ENCODE measurements around the gene COL5A1.

DNA sequence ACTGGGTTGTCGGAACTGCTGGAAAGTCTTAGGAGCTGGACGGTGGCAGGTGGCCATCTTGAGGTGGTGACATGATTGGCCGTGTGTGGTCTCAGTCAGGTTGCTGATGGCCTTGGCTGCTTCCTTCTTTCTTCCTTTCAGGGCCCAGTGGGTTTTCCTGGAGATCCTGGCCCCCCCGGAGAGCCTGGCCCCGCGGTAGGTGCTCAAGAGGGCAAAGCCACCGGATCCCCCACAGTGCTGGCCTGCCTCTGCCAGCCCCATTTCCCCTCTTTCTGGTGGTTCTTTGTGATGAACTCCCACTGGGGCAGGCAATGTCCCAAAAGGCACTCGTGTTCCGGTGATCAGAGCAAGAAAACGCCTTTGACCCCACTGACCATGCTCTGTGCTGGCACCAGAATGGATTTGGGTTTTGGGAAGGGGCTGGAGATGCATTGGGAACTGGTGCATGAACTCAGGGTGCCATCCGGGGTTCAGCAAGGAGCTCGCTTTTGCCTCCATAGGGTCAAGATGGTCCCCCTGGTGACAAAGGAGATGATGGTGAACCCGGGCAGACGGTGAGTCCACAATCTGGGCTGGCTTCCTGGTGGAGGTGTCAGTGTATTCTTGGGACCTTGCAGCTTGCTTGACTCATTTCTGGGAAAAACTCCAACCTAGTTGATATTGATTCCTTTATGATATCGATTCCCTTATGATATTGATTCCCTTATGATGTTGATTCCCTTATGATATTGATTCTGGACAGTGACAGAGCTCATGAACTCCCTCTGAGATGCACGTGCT lies 174.0 kb downstream of the COL5A1 start:
- TF ChIP-seq, protein P1, sequence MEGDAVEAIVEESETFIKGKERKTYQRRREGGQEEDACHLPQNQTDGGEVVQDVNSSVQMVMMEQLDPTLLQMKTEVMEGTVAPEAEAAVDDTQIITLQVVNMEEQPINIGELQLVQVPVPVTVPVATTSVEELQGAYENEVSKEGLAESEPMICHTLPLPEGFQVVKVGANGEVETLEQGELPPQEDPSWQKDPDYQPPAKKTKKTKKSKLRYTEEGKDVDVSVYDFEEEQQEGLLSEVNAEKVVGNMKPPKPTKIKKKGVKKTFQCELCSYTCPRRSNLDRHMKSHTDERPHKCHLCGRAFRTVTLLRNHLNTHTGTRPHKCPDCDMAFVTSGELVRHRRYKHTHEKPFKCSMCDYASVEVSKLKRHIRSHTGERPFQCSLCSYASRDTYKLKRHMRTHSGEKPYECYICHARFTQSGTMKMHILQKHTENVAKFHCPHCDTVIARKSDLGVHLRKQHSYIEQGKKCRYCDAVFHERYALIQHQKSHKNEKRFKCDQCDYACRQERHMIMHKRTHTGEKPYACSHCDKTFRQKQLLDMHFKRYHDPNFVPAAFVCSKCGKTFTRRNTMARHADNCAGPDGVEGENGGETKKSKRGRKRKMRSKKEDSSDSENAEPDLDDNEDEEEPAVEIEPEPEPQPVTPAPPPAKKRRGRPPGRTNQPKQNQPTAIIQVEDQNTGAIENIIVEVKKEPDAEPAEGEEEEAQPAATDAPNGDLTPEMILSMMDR (conservative IDR thresholded peaks at IDR 0.05): no peak
- TF ChIP-seq ZFX (IDR thresholded peaks at IDR 0.05): no peak

Measured in C4-2B (cell line).